ENCODE measurements around the gene MGAT3. TPM values are rescaled to one million over a fixed set of nuclear protein-coding genes. Genes with fewer than 3 reads are reported as not detected.

The MGAT3 gene
- total and polyA plus RNA-seq, 2 of the 13 experiments (the other 11 are each of a cell fraction or from before 2014, with no cell fraction given) = 0.11 to 0.15 TPM

DNA sequence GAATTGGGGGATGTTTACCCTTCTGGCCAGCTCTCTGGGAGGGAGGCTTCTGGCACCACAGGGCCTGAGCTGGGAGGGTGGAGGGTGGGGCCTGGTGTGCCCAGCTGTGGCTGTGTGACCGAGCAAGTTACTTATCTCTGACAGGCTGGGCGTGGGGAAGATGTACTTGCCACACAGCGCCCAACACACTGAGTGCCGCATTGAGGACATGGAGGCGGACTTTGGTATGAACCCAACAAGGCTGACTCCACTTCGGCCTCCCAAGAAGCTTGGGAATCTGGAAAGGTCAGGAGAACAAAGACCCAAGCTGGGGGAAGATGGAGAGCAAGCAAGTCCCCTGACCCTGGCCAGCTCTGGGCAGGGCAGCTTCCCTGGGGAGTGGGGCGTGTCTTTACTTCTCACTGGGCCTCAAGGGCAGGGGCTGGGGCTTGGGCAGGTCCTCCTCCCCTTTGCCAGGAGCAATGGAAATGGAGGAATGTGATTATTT, 2.4 kb upstream of the MGAT3 start:
- H3K36me3 ChIP-seq (replicated peaks in 1 of 2; ENCODE audit: control insufficient read depth in 1 of 2, insufficient read depth in 2 of 2, low read length in 2 of 2) = no peaks in the 10 kb centered on the region
- H4K20me1 ChIP-seq (ENCODE audit: insufficient read depth, low read length) = no peaks in the 10 kb centered on the region
- ATAC-seq (no peak), FAIRE-seq (no peak), DNase-seq (ENCODE audit: low spot score) (no peak)
- POLR2A ChIA-PET = interaction anchor here (1.2 kb wide), 1 partner anchor 135 kb away, joined by 3 read pairs; the partner anchor contains the start of gene RPL3
- WGBS (ENCODE audit: low lambda C conversion rate) = 45% methylated on average over 6 of the region's 7 CpGs
- CTCF ChIA-PET (ENCODE audit: low intra/inter-chr PET ratio, low total read pairs) = no interaction called here
- no peak overlapping the region for H3K9ac ChIP-seq (ENCODE audit: insufficient read depth, low read depth, low read length)
- H3K27ac ChIP-seq (ENCODE audit: extremely low read length, insufficient read depth, low read length) = no peak overlapping the region
- no peak overlapping the region for H3K4me3 ChIP-seq (replicated peaks in 1 of 3; ENCODE audit: insufficient read depth in 1 of 3, low read depth in 2 of 3, low read length in 3 of 3)
- no peaks in the 10 kb centered on the region for H3K9me3 ChIP-seq (ENCODE audit: low read length)
- TF ChIP-seq KMT2A (CRISPR knock-in tag; IDR thresholded peaks at IDR 0.05) (no peak), NCOA1 (CRISPR knock-in tag; IDR thresholded peaks at IDR 0.05) (no peak), ATF7 (IDR thresholded peaks at IDR 0.05) (no peak), ATF7 (CRISPR knock-in tag; IDR thresholded peaks at IDR 0.05) (no peak), ZZZ3 (CRISPR knock-in tag; IDR thresholded peaks at IDR 0.05; ENCODE audit: borderline replicate concordance) (no peak), ZNF333 (CRISPR knock-in tag; IDR thresholded peaks at IDR 0.05; ENCODE audit: borderline replicate concordance) (no peak), GTF3A (CRISPR knock-in tag; conservative IDR thresholded peaks at IDR 0.05) (no peak), RAD51 (IDR thresholded peaks at IDR 0.05; ENCODE audit: borderline replicate concordance) (no peak), RNF2 (conservative IDR thresholded peaks at IDR 0.05; ENCODE audit: low read depth) (no peak), ZNF816 (CRISPR knock-in tag; IDR thresholded peaks at IDR 0.05; ENCODE audit: borderline replicate concordance) (no peak), SIN3A (IDR thresholded peaks at IDR 0.05; ENCODE audit: borderline replicate concordance, low read depth, low read length) (no peak), NFATC3 (CRISPR knock-in tag; IDR thresholded peaks at IDR 0.05) (no peak), HMG20B (CRISPR knock-in tag; conservative IDR thresholded peaks at IDR 0.05) (no peak)
- TF ChIP-seq, protein P1, sequence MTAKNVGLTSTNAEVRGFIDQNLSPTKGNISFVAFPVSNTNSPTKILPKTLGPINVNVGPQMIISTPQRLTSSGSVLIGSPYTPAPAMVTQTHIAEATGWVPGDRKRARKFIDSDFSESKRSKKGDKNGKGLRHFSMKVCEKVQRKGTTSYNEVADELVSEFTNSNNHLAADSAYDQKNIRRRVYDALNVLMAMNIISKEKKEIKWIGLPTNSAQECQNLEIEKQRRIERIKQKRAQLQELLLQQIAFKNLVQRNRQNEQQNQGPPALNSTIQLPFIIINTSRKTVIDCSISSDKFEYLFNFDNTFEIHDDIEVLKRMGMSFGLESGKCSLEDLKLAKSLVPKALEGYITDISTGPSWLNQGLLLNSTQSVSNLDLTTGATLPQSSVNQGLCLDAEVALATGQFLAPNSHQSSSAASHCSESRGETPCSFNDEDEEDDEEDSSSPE (CRISPR knock-in tag; IDR thresholded peaks at IDR 0.05) = no peak
- TF ChIP-seq, protein P2, sequence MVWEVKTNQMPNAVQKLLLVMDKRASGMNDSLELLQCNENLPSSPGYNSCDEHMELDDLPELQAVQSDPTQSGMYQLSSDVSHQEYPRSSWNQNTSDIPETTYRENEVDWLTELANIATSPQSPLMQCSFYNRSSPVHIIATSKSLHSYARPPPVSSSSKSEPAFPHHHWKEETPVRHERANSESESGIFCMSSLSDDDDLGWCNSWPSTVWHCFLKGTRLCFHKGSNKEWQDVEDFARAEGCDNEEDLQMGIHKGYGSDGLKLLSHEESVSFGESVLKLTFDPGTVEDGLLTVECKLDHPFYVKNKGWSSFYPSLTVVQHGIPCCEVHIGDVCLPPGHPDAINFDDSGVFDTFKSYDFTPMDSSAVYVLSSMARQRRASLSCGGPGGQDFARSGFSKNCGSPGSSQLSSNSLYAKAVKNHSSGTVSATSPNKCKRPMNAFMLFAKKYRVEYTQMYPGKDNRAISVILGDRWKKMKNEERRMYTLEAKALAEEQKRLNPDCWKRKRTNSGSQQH (CRISPR knock-in tag; IDR thresholded peaks at IDR 0.05; ENCODE audit: low read depth) = no peak
- TF ChIP-seq, protein P3, sequence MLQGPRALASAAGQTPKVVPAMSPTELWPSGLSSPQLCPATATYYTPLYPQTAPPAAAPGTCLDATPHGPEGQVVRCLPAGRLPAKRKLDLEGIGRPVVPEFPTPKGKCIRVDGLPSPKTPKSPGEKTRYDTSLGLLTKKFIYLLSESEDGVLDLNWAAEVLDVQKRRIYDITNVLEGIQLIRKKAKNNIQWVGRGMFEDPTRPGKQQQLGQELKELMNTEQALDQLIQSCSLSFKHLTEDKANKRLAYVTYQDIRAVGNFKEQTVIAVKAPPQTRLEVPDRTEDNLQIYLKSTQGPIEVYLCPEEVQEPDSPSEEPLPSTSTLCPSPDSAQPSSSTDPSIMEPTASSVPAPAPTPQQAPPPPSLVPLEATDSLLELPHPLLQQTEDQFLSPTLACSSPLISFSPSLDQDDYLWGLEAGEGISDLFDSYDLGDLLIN (CRISPR knock-in tag; IDR thresholded peaks at IDR 0.05; ENCODE audit: borderline replicate concordance) = no peak
- TF ChIP-seq, protein P4, sequence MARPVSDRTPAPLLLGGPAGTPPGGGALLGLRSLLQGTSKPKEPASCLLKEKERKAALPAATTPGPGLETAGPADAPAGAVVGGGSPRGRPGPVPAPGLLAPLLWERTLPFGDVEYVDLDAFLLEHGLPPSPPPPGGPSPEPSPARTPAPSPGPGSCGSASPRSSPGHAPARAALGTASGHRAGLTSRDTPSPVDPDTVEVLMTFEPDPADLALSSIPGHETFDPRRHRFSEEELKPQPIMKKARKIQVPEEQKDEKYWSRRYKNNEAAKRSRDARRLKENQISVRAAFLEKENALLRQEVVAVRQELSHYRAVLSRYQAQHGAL (CRISPR knock-in tag; IDR thresholded peaks at IDR 0.05; ENCODE audit: not compliant biosample characterization) = no peak
- H3K27me3 ChIP-seq (ENCODE audit: control insufficient read depth in 1 of 2, insufficient read depth in 2 of 2, low read length in 2 of 2) = peaks cover 10 to 58% of the 10 kb centered on the region in 2 experiments; a peak in 4 of 5 replicates
- no TSS peak for BruUV-seq (replicated peaks)
- H3K4me1 ChIP-seq (ENCODE audit: insufficient read depth, low read length) = no peaks in the 10 kb centered on the region
- H3K79me2 ChIP-seq (ENCODE audit: insufficient read depth, low read length) = no peaks in the 10 kb centered on the region
- intact Hi-C loops (cut with micrococcal nuclease; ENCODE audit: unreplicated experiment) (no loop called here), in situ Hi-C loops (cut with HindIII; ENCODE audit: extremely low pct_ligation_motif_present, low pct_unique_long_range_greater_than_20kb) (no loop called here)
- no peak overlapping the region for H2AFZ ChIP-seq (ENCODE audit: low read length)
- H3K4me2 ChIP-seq (ENCODE audit: low read depth, low read length) = no peak overlapping the region
